ENCODE data around the gene NPPA. TPM values are rescaled to one million over a fixed set of nuclear protein-coding genes. Genes with fewer than 3 reads are reported as not detected.

The NPPA gene
- total RNA-seq, 1 donor from 2014 or later = not detected

- peak; percentile 94 to 97 for DNase-seq (ENCODE audit: low read depth in 2 of 2)
Measured at GRCh38 chr1:11842154-11843041, 5.2 kb downstream of the NPPA start.

GRCh38 chr1:11841245-11842153 is 6.1 kb downstream of the NPPA start:
- DNase-seq (ENCODE audit: low read depth in 2 of 2) = peak in 1 of 2 donors; percentile 43

GRCh38 chr1:11839727-11840705 is 7.6 kb downstream of the NPPA start:
- DNase-seq (ENCODE audit: low read depth in 2 of 2) = peak in 1 of 2 donors; percentile 41

- peak in 1 of 2 donors; percentile 58 for DNase-seq (ENCODE audit: low read depth in 2 of 2)
Measured at GRCh38 chr1:11838349-11839272, 9.0 kb downstream of the NPPA start.

GRCh38 chr1:11837767-11838348 is 9.7 kb downstream of the NPPA start:
- no peak for DNase-seq (ENCODE audit: low read depth in 2 of 2)

GRCh38 chr1:11836955-11837766 is 10.4 kb downstream of the NPPA start:
- DNase-seq (ENCODE audit: low read depth in 2 of 2) = no peak

GRCh38 chr1:11835441-11836225 is 11.9 kb downstream of the NPPA start:
- DNase-seq (ENCODE audit: low read depth in 2 of 2) = no peak

- DNase-seq (ENCODE audit: low read depth in 2 of 2) = no peak
Measured at GRCh38 chr1:11833900-11834299, 13.7 kb downstream of the NPPA start.

GRCh38 chr1:11833497-11833896 is 14.1 kb downstream of the NPPA start:
- DNase-seq (ENCODE audit: low read depth in 2 of 2) = no peak

- no peak for DNase-seq (ENCODE audit: low read depth in 2 of 2)
Measured at GRCh38 chr1:11831945-11832725, 15.4 kb downstream of the NPPA start.

GRCh38 chr1:11828511-11828910 is 19.1 kb downstream of the NPPA start:
- DNase-seq (ENCODE audit: low read depth in 2 of 2) = no peak

- no peak for DNase-seq (ENCODE audit: low read depth in 2 of 2)
Measured at GRCh38 chr1:11826946-11827345, 20.6 kb downstream of the NPPA start.

- no peak for DNase-seq (ENCODE audit: low read depth in 2 of 2)
Measured at GRCh38 chr1:11825131-11825530, 22.5 kb downstream of the NPPA start.

GRCh38 chr1:11823366-11824137 is 24.0 kb downstream of the NPPA start:
- DNase-seq (ENCODE audit: low read depth in 2 of 2) = no peak

GRCh38 chr1:11822091-11822490 is 25.5 kb downstream of the NPPA start:
- DNase-seq (ENCODE audit: low read depth in 2 of 2) = no peak

- DNase-seq (ENCODE audit: low read depth in 2 of 2) = no peak
Measured at GRCh38 chr1:11817192-11817591, 30.4 kb downstream of the NPPA start.
